ENCODE measurements around the gene CDK19. TPM values are rescaled to one million over a fixed set of nuclear protein-coding genes. Genes with fewer than 3 reads are reported as not detected.

CDK19 gene
- total and polyA plus RNA-seq, 2 of the 4 experiments (the other 2 are of a cell fraction): 6.0 to 6.8 TPM

- Histone ChIP-seq H4K20me1 (ENCODE audit: insufficient read depth, low read length) (no peaks in the 10 kb centered on the region), H2BK120ac (ENCODE audit: low read depth, low read length) (no peak overlapping the region), H3K4me2 (ENCODE audit: low read depth, low read length) (no peak overlapping the region), H2AK9ac (replicated peaks; ENCODE audit: low read depth, low read length, poor library complexity) (no peak overlapping the region), H2AK5ac (ENCODE audit: low read depth, low read length) (no peak overlapping the region), H3K4ac (ENCODE audit: low read depth, low read length) (no peak overlapping the region), H4K8ac (ENCODE audit: low read depth in 2 of 2, low read length in 2 of 2) (no peak overlapping the region), H3K9me3 (ENCODE audit: control insufficient read depth, insufficient read depth, low read length) (no peaks in the 10 kb centered on the region), H3K23ac (ENCODE audit: low read depth, low read length) (no peak overlapping the region), H3K36me3 (ENCODE audit: control insufficient read depth, insufficient read depth, low read length) (no peaks in the 10 kb centered on the region), H2BK5ac (ENCODE audit: low read depth, low read length, poor library complexity, severe bottlenecking) (no peak overlapping the region), H3K18ac (ENCODE audit: low read depth, low read length) (no peak overlapping the region), H2BK15ac (ENCODE audit: low read depth, low read length) (no peak overlapping the region), H3K14ac (replicated peaks; ENCODE audit: low read depth, low read length) (no peak overlapping the region), H2AFZ (replicated peaks; ENCODE audit: low read length, poor library complexity) (no peak overlapping the region), H3K56ac (ENCODE audit: extremely low read depth, insufficient read depth, low read length) (no peak overlapping the region), H3K79me1 (ENCODE audit: low read depth in 1 of 2, low read length in 2 of 2) (peaks cover 2 to 6% of the 10 kb centered on the region in 2 experiments; a peak in 2 of 4 replicates), H4K91ac (ENCODE audit: insufficient read depth, low read depth, low read length) (no peak overlapping the region), H3K9me1 (ENCODE audit: insufficient read depth, low read length) (peaks cover 3% of the 10 kb centered on the region; the same call in 1 of the 2 replicates), H3K4me3 (ENCODE audit: insufficient read depth, low read depth, low read length) (no peak overlapping the region), H3K4me1 (ENCODE audit: control insufficient read depth, insufficient read depth, low read length) (no peaks in the 10 kb centered on the region), H4K5ac (ENCODE audit: low read depth, low read length) (no peak overlapping the region), H3K27ac (ENCODE audit: insufficient read depth, low read length) (no peak overlapping the region), H3K27me3 (ENCODE audit: control insufficient read depth, insufficient read depth, low read length) (no peaks in the 10 kb centered on the region), H3K9ac (ENCODE audit: low read depth, low read length) (no peak overlapping the region), H2BK20ac (ENCODE audit: low read depth, low read length) (no peak overlapping the region)
- dilution Hi-C loops (cut with HindIII; ENCODE audit: low sequenced_read_pairs, unreplicated experiment): no loop called here
- ATAC-seq (ENCODE audit: low read depth) (no peak), DNase-seq (no peak)
- BruUV-seq (replicated peaks): no TSS peak
- WGBS, 2 experiments (ENCODE audit: extremely low coverage in 2 of 2, insufficient read length in 1 of 2): no CpG with 5 or more reads among the region's 1 CpG
- CTCF ChIA-PET: no interaction called here
- in situ Hi-C loops (cut with MboI; ENCODE audit: low sequenced_read_pairs): loop anchor here (10.0 kb wide), 1 partner anchor 139 kb away; no protein-coding TSS in a partner anchor
- intact Hi-C loops (cut with micrococcal nuclease): no loop called here
- TF ChIP-seq CEBPB (IDR thresholded peaks at IDR 0.05; ENCODE audit: low read depth, low read length): no peak
- TF ChIP-seq MAFK (IDR thresholded peaks at IDR 0.05; ENCODE audit: low read depth, low read length): no peak
- TF ChIP-seq MXI1 (IDR thresholded peaks at IDR 0.05; ENCODE audit: borderline replicate concordance, low read depth, low read length): no peak
- TF ChIP-seq ELK1 (IDR thresholded peaks at IDR 0.05; ENCODE audit: borderline replicate concordance, low read depth, low read length): no peak
- no peak for TF ChIP-seq CHD1 (IDR thresholded peaks at IDR 0.05; ENCODE audit: low read depth, low read length)
- TF ChIP-seq RCOR1 (IDR thresholded peaks at IDR 0.05; ENCODE audit: insufficient replicate concordance, low read length): no peak
- POLR2A ChIA-PET (ENCODE audit: unreplicated experiment): no interaction called here
Observed at GRCh38 chr6:110674096-110674495, 141.2 kb downstream of the CDK19 start.

Data from IMR-90 (cell line).